Loucy (cell line): ENCODE measurements around the gene N4BP2.

Experiments used
- H2AFZ ChIP-seq: fragments of 200-600 bp; sonication (generic); 2 replicates; pipeline ENCODE4 v1.6.0; 2016; ENCODE audit warnings: antibody characterized with exemption, mild to moderate bottlenecking, low read length, moderate library complexity
- H3F3A ChIP-seq: fragments of 200-600 bp; 2 replicates; pipeline ENCODE4 v1.6.0; 2016; ENCODE audit warnings: antibody characterized with exemption, low read depth, mild to moderate bottlenecking
- H3K27me3 ChIP-seq: fragments of 200-600 bp; sonication (generic); 2 replicates; pipeline ENCODE4 v1.6.1; 2014; ENCODE audit warnings: low read length, mild to moderate bottlenecking; ENCODE audit not compliant: insufficient read depth, poor library complexity, severe bottlenecking
- H3K36me3 ChIP-seq: fragments of 200-600 bp; sonication (generic); 2 replicates; pipeline ENCODE4 v1.6.1; 2016; ENCODE audit warnings: low read length; ENCODE audit not compliant: insufficient read depth
- H3K4me1 ChIP-seq: fragments of 200-600 bp; sonication (generic); 2 replicates; pipeline ENCODE4 v1.5.1; 2014; ENCODE audit warnings: low read length, mild to moderate bottlenecking; ENCODE audit not compliant: insufficient read depth, poor library complexity, severe bottlenecking
- H3K4me2 ChIP-seq: fragments of 200-600 bp; sonication (generic); 2 replicates; pipeline ENCODE4 v1.6.0; 2014; ENCODE audit warnings: antibody characterized with exemption, low read length, low read depth, mild to moderate bottlenecking; ENCODE audit not compliant: poor library complexity, severe bottlenecking
- H3K4me3 ChIP-seq: fragments of 200-600 bp; sonication (generic); 2 replicates; pipeline ENCODE4 v1.5.1; 2014; ENCODE audit warnings: low read length, mild to moderate bottlenecking, mixed read lengths; ENCODE audit not compliant: poor library complexity, severe bottlenecking
- H3K79me2 ChIP-seq: fragments of 200-600 bp; sonication (generic); 2 replicates; pipeline ENCODE4 v1.6.1; 2014; ENCODE audit warnings: low read length; ENCODE audit not compliant: insufficient read depth
- H3K9ac ChIP-seq: fragments of 200-600 bp; sonication (generic); 2 replicates; pipeline ENCODE4 v1.6.0; 2014; ENCODE audit warnings: mild to moderate bottlenecking, low read depth, low read length, moderate library complexity; ENCODE audit not compliant: poor library complexity, severe bottlenecking
- H3K9me2 ChIP-seq: fragments of 200-600 bp; sonication (generic); replicated peaks from 2 replicates; pipeline ENCODE4 v1.6.1; 2016; ENCODE audit warnings: low read depth, low read length, mixed read lengths
- H3K9me3 ChIP-seq: fragments of 200-600 bp; sonication (generic); 2 replicates; pipeline ENCODE4 v1.6.1; 2014; ENCODE audit warnings: mild to moderate bottlenecking, antibody characterized with exemption, low read length, low read depth; ENCODE audit not compliant: insufficient read depth
- H4K20me1 ChIP-seq: fragments of 200-600 bp; sonication (generic); 2 replicates; pipeline ENCODE4 v1.6.0; 2014; ENCODE audit warnings: antibody characterized with exemption, low read length, mild to moderate bottlenecking; ENCODE audit not compliant: insufficient read depth, poor library complexity, severe bottlenecking
- CTCF ChIP-seq: fragments of 200-600 bp; sonication (generic); conservative IDR thresholded peaks from 2 replicates; pipeline ENCODE4 v1.5.1; 2014; ENCODE audit warnings: mild to moderate bottlenecking, antibody characterized with exemption, low read length
- EZH2phosphoT487 ChIP-seq: fragments of 200-600 bp; IDR thresholded peaks from 2 replicates; pipeline ENCODE4 v1.6.1; 2018; ENCODE audit warnings: antibody characterized with exemption, mild to moderate bottlenecking, moderate library complexity, borderline replicate concordance

The N4BP2 gene

DNA sequence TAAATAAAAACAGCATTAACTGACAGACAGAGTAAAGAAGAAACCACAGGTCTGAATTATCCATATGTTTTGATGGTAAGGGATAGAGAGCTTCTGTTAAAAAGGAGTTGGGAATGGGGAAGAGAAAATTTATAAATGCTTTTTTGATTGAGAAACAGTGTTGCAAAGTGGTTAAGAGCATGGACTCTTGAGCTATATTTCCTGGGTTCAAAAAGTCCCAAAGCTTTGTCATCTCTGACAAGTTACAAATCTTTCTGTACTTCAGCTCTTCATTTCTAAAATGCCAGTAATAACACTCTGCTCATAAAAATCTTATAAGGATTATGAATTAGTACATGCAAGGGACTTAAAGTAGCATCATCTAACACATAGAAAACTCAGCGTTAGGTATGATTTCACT is 62.2 kb downstream of the N4BP2 start:
- Histone ChIP-seq H3K79me2 (no peaks in the 10 kb centered on the region), H3K4me2 (no peak overlapping the region), H3K27me3 (no peaks in the 10 kb centered on the region), H3K9me2 (no peaks in the 10 kb centered on the region), H3K9ac (no peak overlapping the region), H4K20me1 (no peaks in the 10 kb centered on the region), H3K9me3 (no peaks in the 10 kb centered on the region), H3K4me1 (peaks cover 6% of the 10 kb centered on the region), H3K4me3 (no peak overlapping the region), H3K36me3 (peaks cover 30% of the 10 kb centered on the region; the same call in 1 of the 2 replicates), H2AFZ (no peak overlapping the region), H3F3A (no peaks in the 10 kb centered on the region; the same call in 1 of the 2 replicates)
- TF ChIP-seq CTCF (no peak), EZH2phosphoT487 (no peak)

GRCh38 chr4:40119344-40119743 is 62.7 kb downstream of the N4BP2 start:
- H3K4me3 ChIP-seq: no peak overlapping the region
- H3K4me1 ChIP-seq: peaks cover 1% of the 10 kb centered on the region
- no peak overlapping the region for H2AFZ ChIP-seq
- peaks cover 30% of the 10 kb centered on the region; the same call in 1 of the 2 replicates for H3K36me3 ChIP-seq
- H3K79me2 ChIP-seq: no peaks in the 10 kb centered on the region
- H3F3A ChIP-seq: no peaks in the 10 kb centered on the region; the same call in 1 of the 2 replicates
- H3K27me3 ChIP-seq: no peaks in the 10 kb centered on the region
- no peak overlapping the region for H3K9ac ChIP-seq
- H3K9me3 ChIP-seq: no peaks in the 10 kb centered on the region
- TF ChIP-seq EZH2phosphoT487 (no peak), CTCF (no peak)
- H4K20me1 ChIP-seq: no peaks in the 10 kb centered on the region
- no peak overlapping the region for H3K4me2 ChIP-seq
- H3K9me2 ChIP-seq: no peaks in the 10 kb centered on the region

DNA sequence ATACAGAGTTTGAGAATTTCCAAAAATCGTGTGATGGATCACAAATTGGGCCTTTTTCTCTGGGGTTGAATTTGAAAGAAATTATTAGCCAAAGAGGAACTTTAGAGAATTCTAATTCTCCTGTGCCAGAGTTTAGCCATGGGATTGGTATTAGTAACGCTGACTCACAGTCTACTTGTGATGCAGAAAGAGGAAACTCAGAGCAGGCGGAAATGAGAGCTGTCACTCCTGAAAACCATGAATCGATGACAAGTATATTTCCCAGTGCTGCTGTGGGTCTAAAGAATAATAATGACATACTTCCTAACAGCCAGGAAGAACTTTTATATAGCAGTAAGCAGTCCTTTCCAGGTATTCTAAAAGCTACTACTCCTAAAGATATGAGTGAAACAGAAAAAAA is 64.9 kb downstream of the N4BP2 start:
- no peak overlapping the region for H2AFZ ChIP-seq
- peaks cover 9% of the 10 kb centered on the region for H3K4me1 ChIP-seq
- no peaks in the 10 kb centered on the region for H3K27me3 ChIP-seq
- no peaks in the 10 kb centered on the region for H3K9me2 ChIP-seq
- no peaks in the 10 kb centered on the region; the same call in 1 of the 2 replicates for H3F3A ChIP-seq
- no peak overlapping the region for H3K9ac ChIP-seq
- H3K9me3 ChIP-seq: no peaks in the 10 kb centered on the region
- TF ChIP-seq CTCF (no peak), EZH2phosphoT487 (no peak)
- no peak overlapping the region for H3K4me3 ChIP-seq
- no peaks in the 10 kb centered on the region for H4K20me1 ChIP-seq
- no peak overlapping the region for H3K4me2 ChIP-seq
- peaks cover 29% of the 10 kb centered on the region; the same call in 1 of the 2 replicates for H3K36me3 ChIP-seq
- H3K79me2 ChIP-seq: no peaks in the 10 kb centered on the region
